ENCODE measurements around the gene EIF4G3.

DNA sequence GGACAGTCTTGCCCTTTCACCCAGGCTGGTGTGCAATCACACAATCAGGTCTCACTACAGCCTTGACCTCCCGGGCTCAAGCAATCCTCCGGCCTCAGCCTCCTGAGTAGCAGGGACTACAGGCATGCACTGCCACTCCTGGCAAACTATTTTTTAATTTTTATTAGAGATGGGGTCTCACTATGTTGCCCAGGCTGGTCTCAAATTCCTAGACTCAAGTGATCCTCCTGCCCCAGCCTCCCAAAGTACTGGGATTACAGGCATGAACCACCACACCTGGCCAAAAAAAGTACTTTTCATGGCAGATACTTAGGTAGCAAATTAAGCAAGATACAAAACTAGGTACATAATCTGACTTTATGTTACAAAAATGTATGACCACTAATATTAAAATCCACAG is 8.3 kb downstream of the EIF4G3 start:
- TF ChIP-seq, protein P1, sequence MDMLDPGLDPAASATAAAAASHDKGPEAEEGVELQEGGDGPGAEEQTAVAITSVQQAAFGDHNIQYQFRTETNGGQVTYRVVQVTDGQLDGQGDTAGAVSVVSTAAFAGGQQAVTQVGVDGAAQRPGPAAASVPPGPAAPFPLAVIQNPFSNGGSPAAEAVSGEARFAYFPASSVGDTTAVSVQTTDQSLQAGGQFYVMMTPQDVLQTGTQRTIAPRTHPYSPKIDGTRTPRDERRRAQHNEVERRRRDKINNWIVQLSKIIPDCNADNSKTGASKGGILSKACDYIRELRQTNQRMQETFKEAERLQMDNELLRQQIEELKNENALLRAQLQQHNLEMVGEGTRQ (IDR thresholded peaks at IDR 0.05; ENCODE audit: borderline replicate concordance, low read depth, low read length), result no peak
- TF ChIP-seq POLR2AphosphoS5 (IDR thresholded peaks at IDR 0.05; ENCODE audit: low read depth, low read length) (no peak), RCOR1 (IDR thresholded peaks at IDR 0.05; ENCODE audit: low read length) (no peak), YY1 (IDR thresholded peaks at IDR 0.05; ENCODE audit: low read depth) (no peak), SMC3 (IDR thresholded peaks at IDR 0.05; ENCODE audit: low read depth, low read length) (no peak), EZH2phosphoT487 (IDR thresholded peaks at IDR 0.05; ENCODE audit: borderline replicate concordance, low read depth) (no peak), TAF1 (IDR thresholded peaks at IDR 0.05; ENCODE audit: borderline replicate concordance, low read depth, low read length) (no peak), CHD2 (IDR thresholded peaks at IDR 0.05; ENCODE audit: low read length, partially characterized antibody) (no peak)
- TF ChIP-seq, protein P2, sequence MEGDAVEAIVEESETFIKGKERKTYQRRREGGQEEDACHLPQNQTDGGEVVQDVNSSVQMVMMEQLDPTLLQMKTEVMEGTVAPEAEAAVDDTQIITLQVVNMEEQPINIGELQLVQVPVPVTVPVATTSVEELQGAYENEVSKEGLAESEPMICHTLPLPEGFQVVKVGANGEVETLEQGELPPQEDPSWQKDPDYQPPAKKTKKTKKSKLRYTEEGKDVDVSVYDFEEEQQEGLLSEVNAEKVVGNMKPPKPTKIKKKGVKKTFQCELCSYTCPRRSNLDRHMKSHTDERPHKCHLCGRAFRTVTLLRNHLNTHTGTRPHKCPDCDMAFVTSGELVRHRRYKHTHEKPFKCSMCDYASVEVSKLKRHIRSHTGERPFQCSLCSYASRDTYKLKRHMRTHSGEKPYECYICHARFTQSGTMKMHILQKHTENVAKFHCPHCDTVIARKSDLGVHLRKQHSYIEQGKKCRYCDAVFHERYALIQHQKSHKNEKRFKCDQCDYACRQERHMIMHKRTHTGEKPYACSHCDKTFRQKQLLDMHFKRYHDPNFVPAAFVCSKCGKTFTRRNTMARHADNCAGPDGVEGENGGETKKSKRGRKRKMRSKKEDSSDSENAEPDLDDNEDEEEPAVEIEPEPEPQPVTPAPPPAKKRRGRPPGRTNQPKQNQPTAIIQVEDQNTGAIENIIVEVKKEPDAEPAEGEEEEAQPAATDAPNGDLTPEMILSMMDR (IDR thresholded peaks at IDR 0.05), result no peak
- TF ChIP-seq, protein P3, sequence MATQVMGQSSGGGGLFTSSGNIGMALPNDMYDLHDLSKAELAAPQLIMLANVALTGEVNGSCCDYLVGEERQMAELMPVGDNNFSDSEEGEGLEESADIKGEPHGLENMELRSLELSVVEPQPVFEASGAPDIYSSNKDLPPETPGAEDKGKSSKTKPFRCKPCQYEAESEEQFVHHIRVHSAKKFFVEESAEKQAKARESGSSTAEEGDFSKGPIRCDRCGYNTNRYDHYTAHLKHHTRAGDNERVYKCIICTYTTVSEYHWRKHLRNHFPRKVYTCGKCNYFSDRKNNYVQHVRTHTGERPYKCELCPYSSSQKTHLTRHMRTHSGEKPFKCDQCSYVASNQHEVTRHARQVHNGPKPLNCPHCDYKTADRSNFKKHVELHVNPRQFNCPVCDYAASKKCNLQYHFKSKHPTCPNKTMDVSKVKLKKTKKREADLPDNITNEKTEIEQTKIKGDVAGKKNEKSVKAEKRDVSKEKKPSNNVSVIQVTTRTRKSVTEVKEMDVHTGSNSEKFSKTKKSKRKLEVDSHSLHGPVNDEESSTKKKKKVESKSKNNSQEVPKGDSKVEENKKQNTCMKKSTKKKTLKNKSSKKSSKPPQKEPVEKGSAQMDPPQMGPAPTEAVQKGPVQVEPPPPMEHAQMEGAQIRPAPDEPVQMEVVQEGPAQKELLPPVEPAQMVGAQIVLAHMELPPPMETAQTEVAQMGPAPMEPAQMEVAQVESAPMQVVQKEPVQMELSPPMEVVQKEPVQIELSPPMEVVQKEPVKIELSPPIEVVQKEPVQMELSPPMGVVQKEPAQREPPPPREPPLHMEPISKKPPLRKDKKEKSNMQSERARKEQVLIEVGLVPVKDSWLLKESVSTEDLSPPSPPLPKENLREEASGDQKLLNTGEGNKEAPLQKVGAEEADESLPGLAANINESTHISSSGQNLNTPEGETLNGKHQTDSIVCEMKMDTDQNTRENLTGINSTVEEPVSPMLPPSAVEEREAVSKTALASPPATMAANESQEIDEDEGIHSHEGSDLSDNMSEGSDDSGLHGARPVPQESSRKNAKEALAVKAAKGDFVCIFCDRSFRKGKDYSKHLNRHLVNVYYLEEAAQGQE (IDR thresholded peaks at IDR 0.05; ENCODE audit: low read depth, low read length), result no peak
- TF ChIP-seq, protein P4, sequence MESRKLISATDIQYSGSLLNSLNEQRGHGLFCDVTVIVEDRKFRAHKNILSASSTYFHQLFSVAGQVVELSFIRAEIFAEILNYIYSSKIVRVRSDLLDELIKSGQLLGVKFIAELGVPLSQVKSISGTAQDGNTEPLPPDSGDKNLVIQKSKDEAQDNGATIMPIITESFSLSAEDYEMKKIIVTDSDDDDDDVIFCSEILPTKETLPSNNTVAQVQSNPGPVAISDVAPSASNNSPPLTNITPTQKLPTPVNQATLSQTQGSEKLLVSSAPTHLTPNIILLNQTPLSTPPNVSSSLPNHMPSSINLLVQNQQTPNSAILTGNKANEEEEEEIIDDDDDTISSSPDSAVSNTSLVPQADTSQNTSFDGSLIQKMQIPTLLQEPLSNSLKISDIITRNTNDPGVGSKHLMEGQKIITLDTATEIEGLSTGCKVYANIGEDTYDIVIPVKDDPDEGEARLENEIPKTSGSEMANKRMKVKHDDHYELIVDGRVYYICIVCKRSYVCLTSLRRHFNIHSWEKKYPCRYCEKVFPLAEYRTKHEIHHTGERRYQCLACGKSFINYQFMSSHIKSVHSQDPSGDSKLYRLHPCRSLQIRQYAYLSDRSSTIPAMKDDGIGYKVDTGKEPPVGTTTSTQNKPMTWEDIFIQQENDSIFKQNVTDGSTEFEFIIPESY (IDR thresholded peaks at IDR 0.05; ENCODE audit: borderline replicate concordance, low read depth), result no peak
